NOMO-1 (cell line): Measurements from ENCODE around the gene INSIG2.

ENCODE experiments used
- DNase-seq, 2 experiments: peaks; one replicate each; lab custom pipeline; 2025; ENCODE audit not compliant: unreplicated experiment in 2 of 2; lab: John Stamatoyannopoulos, UW

INSIG2 gene

DNA sequence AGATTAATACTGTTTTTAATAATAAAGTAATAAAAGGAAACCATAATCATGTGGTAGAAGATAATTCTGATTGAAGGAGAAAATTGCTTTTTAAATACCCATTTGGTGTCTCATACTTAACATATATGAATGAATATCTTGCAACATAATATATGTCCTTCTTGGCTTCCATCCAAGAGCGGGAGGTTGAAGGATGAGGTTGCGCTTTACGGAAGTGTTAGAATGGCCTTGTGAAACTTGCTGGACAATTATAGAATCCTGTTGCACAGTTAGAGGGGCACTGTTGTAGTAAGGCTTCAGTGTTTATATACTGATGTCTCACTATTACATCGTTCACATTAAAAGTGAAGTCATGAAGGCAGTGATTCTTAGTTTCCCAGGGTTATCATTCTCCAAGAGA, 9.4 kb downstream of the INSIG2 start:
- peak; percentile 83 to 94 for DNase-seq

DNA sequence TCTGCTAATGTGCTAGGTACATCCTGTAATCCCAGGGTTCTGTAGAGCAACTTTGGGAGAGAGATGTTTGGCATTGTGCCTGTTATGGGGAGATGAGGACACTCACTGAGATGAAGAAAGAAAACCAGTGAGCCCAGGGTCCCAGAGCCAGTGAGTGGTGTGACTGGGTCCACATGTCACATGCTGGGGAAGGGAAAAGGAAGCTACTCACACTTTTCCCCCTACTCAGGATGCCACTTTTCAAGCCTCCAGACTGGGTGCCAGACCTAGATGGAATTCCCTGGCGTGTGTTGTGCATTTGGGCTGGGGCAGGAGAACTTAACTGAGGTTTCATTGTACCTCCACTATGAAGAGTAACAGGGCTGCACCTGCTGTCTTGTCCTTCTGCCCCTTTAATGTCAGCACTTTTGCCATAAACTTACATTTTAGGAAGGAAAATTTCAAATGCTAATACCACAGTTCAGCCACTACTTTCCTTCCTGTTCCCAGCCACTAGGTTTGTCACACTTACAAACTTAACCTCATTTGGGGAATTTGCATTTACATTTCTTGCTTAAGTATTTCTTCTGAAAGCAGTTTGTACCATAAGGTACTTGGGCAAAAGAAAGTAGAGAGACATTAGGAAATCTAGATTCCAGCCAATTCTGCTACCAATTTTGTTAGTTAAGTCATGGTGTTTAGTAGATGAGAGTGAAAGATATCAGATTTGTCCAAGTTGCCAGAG, 10.2 kb downstream of the INSIG2 start:
- DNase-seq: peak in 1 of 2 experiments; percentile 28

DNA sequence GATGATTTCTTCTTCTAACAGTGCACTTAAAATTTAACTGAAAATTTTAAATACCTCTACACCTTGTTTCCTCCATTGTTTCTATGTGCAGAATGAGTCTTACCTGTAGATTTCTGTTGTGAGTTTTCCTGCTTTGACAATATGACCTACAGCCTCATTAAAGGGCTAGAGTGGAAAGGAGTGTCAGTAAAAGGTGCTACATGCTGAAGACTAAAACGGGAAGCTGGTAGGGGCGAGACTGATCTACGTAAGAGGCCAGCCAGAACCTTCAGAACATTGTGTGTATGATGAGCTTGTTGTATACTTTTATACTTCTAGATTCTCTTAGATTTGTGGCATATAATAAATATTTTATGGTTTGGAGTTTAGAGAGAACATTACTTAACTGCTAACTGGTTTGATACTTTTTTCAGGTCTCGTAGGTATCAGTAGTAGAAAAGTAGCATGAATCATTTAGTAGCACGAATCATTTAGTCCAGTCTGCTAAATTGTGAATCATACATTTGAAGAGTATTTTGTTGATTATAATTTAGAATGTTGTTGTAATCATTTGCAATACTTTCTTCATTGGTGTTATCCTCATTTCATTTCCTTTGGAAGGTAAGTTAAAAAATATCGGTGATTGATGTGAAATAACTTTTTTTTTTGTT, 14.3 kb downstream of the INSIG2 start:
- no peak for DNase-seq

GRCh38 chr2:118103951-118104940, 16.0 kb downstream of the INSIG2 start:
- DNase-seq: peak; percentile 26 to 77

DNA sequence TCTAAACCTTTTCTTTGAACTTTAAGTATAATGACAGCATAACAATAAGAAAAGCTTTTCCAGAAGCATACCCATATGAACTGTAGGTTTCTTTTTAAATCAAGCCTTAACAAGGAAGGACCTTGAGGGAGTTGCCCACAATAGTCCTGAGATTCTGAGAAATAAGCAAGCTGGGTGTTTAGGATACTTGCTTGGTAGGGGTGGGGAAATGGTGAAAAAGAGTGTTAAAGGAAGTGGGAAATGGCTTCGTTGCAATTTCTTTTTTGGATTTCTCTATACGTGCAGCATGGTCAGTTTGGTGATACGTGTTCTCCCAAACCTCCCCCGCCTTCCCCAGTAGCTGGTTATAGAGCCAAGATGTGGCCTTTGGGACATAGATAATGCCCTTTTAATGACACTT, 17.2 kb downstream of the INSIG2 start:
- no peak for DNase-seq

DNA sequence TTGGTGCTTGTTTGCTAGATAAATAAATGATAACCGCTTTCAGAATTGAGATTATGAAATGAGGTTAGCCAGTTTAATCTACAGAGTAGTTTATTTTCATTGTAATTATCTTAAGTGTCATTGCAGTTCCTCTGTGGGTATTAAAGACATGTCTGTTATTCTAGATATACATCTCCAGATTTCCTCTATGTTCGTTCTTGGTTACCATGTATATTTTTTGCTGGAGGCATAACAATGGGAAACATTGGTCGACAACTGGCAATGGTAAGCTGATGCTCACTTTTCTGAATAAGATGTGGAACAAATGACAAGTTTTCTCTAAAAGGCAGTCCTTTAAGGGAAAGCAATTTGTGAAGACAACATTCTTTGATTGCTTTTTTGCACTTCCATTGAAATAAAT, 18.7 kb downstream of the INSIG2 start:
- DNase-seq: no peak

DNA sequence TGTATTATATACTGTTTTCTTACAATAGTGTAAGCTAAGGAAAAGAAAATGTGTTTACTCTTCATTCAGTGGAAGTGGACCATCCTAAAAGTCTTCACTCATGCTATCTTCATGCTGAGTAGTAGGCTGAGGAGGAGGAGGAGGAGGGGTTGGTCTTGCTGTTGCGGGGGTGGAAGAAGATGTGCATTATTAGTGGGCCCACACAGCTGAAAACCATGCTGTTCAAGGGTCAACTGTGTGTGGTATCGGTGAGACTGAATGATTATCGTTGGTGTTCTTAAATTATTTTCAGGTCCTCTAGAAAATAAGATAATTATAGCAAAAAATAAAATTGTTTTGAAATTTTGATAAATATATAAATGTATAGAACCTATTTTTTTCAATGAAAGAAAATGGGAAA, 22.0 kb downstream of the INSIG2 start:
- no peak for DNase-seq

DNA sequence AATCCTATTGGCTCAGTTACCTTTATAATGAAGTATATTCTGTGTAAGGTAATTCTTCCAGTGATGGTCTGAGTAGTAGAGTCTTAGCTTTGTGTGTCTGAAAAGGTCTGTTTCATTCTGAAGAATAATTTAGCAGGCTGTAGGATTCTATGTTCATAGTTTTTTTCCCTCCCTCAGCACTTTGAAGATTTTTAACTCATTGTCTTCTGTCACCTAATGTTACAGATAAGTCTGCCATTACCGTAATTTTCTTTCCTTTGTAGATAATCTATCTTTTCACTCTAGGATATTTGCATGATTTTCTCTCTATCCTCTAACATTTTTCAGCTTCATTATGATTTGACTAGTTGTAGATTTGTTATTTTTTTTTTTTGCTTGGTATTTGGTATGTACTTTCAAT, 22.7 kb downstream of the INSIG2 start:
- DNase-seq: no peak

DNA sequence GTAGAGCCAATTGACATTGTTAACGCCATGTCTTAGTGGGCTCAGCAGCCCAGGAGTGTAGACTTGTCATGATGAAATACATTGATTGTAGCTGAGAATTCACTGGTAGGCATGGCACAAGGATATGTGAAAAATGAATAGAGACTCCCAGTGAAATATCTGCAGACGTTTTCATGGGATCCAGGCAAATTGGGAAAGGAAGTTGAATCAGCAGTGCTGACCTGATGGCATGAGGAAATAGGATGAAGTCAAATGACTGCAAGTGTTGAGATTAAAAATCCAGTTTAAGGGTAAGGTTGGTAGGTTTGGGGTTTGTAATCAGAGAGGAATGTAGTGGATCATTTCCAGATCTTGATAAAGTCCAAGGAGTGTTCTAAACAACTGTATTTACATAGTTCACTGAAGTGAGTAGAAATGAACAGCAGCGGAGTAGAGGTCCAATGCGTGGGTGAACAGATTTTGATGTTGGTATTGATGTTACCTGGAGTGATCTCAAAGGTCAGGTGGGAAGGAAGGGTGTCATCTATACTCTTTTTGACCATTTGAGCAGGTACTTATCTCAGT, 24.6 kb downstream of the INSIG2 start:
- no peak for DNase-seq

DNA sequence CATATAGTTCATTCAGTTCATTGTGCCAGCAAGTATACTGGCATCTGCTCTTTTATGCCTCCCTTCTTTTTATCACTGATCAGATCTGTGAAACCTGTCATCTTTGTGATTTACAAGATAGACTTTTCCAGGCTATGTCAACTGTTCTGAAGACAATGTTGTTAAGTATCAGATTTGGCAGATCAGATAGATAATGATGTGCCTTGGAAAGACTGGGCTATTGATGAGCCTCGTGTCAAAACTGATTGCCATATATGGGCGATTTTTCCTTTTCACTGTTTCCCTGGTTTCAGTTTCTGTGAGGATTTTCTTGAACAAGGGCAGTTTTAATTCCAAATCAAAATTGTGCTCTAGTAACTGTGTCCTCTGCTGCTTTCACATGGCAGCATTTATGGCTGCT, 26.6 kb downstream of the INSIG2 start:
- DNase-seq: no peak

- no peak for DNase-seq
These were observed 27.5 kb downstream of the INSIG2 start for GRCh38 chr2:118115761-118116160.

GRCh38 chr2:118118479-118118878, 30.2 kb downstream of the INSIG2 start:
- DNase-seq: no peak

DNA sequence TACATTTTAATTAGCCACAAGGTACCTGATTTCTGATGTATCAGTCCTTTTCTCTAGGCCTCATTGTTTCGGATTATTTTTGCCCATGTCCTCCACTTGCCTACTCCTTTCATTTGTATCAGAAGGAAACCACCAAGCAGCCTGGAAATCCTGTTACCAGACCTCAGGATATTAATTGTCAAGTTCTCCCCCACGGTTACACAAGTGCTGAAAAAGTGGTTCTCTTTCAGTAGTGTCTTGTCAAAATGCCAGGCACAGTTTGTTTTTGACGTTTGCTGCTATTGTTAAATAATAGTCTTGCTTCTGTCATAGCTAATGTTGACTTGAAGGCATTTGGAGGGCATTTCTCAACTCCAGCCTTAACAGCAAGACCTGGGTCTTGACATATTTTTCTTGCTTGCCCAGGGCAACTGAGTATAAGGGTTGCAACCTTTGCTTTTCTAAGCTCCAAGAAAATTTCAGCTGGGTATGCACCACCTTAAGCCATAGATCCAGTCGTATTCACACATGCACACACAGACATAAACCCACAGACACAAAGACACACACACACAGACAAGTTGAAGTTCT, 31.0 kb downstream of the INSIG2 start:
- no peak for DNase-seq

DNA sequence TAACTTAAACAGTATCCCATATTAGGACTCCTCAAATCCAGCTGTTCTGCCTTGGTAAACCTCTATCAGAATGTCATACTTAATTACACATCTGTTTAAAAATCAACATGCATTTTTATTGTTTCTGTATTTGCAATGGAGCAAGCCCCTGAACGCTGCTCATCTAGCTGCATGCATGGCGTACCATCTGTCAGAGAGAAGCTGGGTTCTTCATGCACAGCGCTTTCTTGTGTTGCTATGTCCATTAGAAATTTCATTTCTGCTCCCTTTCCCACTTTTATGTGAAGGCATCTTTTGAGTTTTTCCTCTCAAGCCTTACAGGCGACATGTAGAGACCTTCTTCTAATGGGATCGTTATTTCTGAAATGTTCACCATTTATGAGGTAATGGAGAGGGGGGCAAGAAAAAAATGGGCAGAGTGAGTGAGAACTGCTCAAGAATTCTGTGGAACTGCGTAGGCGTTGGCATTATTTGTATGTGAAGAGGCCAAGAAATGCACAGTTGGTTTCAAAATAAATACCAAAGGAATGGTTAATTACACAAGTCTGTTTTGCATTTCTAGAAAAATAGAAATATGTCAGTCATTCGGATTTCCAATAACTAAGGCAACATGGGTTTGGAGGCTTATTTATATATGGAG, 31.6 kb downstream of the INSIG2 start:
- DNase-seq: no peak

GRCh38 chr2:118120401-118120780, 32.1 kb downstream of the INSIG2 start:
- DNase-seq: no peak

DNA sequence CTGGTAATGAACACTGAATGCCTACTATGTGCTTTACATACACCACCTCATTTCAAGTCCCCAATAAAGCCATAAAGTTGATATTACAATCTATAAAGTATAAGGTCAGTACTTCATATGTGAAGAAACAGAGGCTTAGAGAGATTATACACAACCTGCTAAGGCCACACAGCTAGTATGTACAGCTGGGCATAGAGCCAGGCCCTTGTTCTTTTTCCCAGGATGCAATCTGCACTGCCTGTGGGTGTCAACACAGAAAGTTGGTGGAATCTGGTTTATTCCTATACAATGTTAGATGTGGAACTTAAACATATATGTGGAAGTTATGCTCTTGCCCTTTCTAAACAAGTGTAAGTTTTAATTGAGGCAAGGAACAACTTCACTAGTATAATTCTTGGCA, 32.8 kb downstream of the INSIG2 start:
- DNase-seq: no peak

- no peak for DNase-seq
These were observed 33.8 kb downstream of the INSIG2 start for GRCh38 chr2:118121986-118122524.

DNA sequence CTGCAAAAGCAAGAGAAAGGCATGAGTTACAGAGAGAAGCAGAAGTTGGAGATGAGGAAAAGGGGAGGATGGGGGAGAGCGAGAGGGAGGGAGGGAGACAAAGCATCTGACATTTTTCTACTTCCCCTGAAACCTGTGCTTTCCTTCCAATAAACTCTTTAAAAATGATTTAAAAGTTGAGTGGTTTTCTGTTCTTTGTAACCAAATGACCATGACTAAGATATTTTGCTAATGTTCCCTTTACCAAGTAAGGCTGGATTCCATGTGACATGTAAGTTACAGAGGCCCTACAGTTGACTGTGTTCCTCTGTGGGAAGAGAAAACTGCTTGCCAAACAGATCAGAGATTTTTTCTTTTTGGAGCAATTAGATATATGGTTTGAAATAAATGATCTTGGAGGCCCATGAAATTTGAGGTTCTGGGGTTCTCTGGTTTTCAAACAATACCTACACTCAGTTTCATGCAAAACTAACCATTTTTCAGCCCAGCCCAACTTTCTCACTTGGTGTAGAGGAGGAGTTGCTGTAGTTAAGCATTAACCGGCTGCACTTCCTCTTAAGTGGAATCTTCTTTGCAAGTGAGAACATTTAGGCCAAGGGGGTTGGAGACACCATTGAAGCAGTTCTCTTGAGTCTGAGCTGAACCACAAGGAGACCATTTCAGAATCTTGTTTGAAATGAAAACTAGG, 34.5 kb downstream of the INSIG2 start:
- DNase-seq: peak; percentile 55 to 72

- no peak for DNase-seq
These were observed 35.4 kb downstream of the INSIG2 start for GRCh38 chr2:118123561-118124232.
